PFSK-1 (cell line): ENCODE measurements around the gene SLC6A19.
A peak's percentile ranks its signal among the peaks of the same experiment; 100 is the strongest.

ENCODE experiments used
- FOXP2 ChIP-seq: optimal IDR thresholded peaks from 2 replicates; pipeline ENCODE3; 2011; ENCODE audit warnings: borderline replicate concordance, control low read depth, inconsistent platforms; ENCODE audit not compliant: insufficient read depth; ENCODE audit errors: extremely low read length, extremely low read depth
- POLR2AphosphoS5 ChIP-seq: IDR thresholded peaks from 2 replicates; pipeline ENCODE4 v1.6.1; 2012; ENCODE audit warnings: low read depth, mild to moderate bottlenecking, control low read depth, low read length, moderate library complexity
- REST ChIP-seq, 2 experiments: IDR thresholded peaks; 2 replicates each; pipeline versions ENCODE4 v1.6.1 to v1.8.0; 2011 to 2012; ENCODE audit warnings: low read depth in 2 of 2, low read length in 2 of 2, control low read depth in 1 of 2, inconsistent platforms in 1 of 2, mild to moderate bottlenecking in 1 of 2, moderate library complexity in 1 of 2; ENCODE audit not compliant: insufficient read depth in 1 of 2
- SIN3A ChIP-seq: IDR thresholded peaks from 2 replicates; pipeline ENCODE4 v1.6.1; 2012; ENCODE audit warnings: mild to moderate bottlenecking, low read length, moderate library complexity, borderline replicate concordance; ENCODE audit not compliant: insufficient read depth
- TAF1 ChIP-seq: IDR thresholded peaks from 2 replicates; pipeline ENCODE4 v1.6.1; 2012; ENCODE audit warnings: low read length, control low read depth, borderline replicate concordance; ENCODE audit not compliant: insufficient read depth

Gene SLC6A19

GRCh38 chr5:1243487-1244130 lies 42.2 kb downstream of the SLC6A19 start:
- no peak for TF ChIP-seq SIN3A
- no peak for TF ChIP-seq FOXP2
- TF ChIP-seq TAF1, result no peak
- TF ChIP-seq POLR2AphosphoS5, result no peak
- no peak for TF ChIP-seq REST (IDR thresholded peaks at IDR 0.05; ENCODE audit: insufficient read depth in 1 of 2, low read depth in 2 of 2, low read length in 2 of 2)

GRCh38 chr5:1244255-1244654 lies 42.9 kb downstream of the SLC6A19 start:
- no peak for TF ChIP-seq REST (IDR thresholded peaks at IDR 0.05; ENCODE audit: insufficient read depth in 1 of 2, low read depth in 2 of 2, low read length in 2 of 2)
- no peak for TF ChIP-seq POLR2AphosphoS5
- TF ChIP-seq SIN3A, result no peak
- no peak for TF ChIP-seq FOXP2
- TF ChIP-seq TAF1, result no peak

GRCh38 chr5:1244976-1245375 lies 43.6 kb downstream of the SLC6A19 start:
- TF ChIP-seq TAF1 (no peak), FOXP2 (no peak)

- no peak for TF ChIP-seq SIN3A
- no peak for TF ChIP-seq FOXP2
Measured at GRCh38 chr5:1245905-1246576, 44.6 kb downstream of the SLC6A19 start.

GRCh38 chr5:1246711-1247431 lies 45.5 kb downstream of the SLC6A19 start:
- TF ChIP-seq POLR2AphosphoS5 (no peak), FOXP2 (no peak), SIN3A (no peak), REST (IDR thresholded peaks at IDR 0.05; ENCODE audit: insufficient read depth in 1 of 2, low read depth in 2 of 2, low read length in 2 of 2) (peak; percentile 94 to 95), TAF1 (no peak)

GRCh38 chr5:1247811-1248210 lies 46.4 kb downstream of the SLC6A19 start:
- no peak for TF ChIP-seq TAF1
- TF ChIP-seq POLR2AphosphoS5, result no peak
- TF ChIP-seq SIN3A, result no peak
- TF ChIP-seq REST (IDR thresholded peaks at IDR 0.05; ENCODE audit: insufficient read depth in 1 of 2, low read depth in 2 of 2, low read length in 2 of 2), result no peak
- no peak for TF ChIP-seq FOXP2
